GM12892 (cell line): ENCODE data around the gene FPR2.
"Not testable (repeated sequence)": the region's sequence is repeated elsewhere in the genome, so short reads cannot be mapped to it uniquely, and the experiment has no call there.

ENCODE experiments used
- DNase-seq: peaks from one replicate; pipeline ENCODE4 v3.0.0; 2011; ENCODE audit not compliant: insufficient read length
- FAIRE-seq: peaks from 2 replicates; lab custom pipeline; 2011; peaks lifted over from hg19 to GRCh38; lab: Jason Lieb, UNC
- POLR2A ChIP-seq: IDR thresholded peaks from 2 replicates; pipeline ENCODE4 v1.6.1; 2011; ENCODE audit warnings: low read depth, low read length, control low read depth
- POLR2AphosphoS5 ChIP-seq: IDR thresholded peaks from 2 replicates; pipeline ENCODE4 v1.6.1; 2011; ENCODE audit warnings: low read depth, low read length, control low read depth
- TAF1 ChIP-seq: IDR thresholded peaks from 2 replicates; pipeline ENCODE4 v1.6.1; 2011; ENCODE audit warnings: low read depth, mild to moderate bottlenecking, control low read depth, low read length, borderline replicate concordance

FPR2 gene

GRCh38 chr19:51749979-51750378 is 11.0 kb upstream of the FPR2 start:
- no peak for DNase-seq
- FAIRE-seq, result no peak
- TF ChIP-seq TAF1 (no peak), POLR2A (no peak), POLR2AphosphoS5 (no peak)

- no peak for TF ChIP-seq POLR2A
- TF ChIP-seq TAF1, result no peak
- no peak for TF ChIP-seq POLR2AphosphoS5
- DNase-seq (no peak), FAIRE-seq (no peak)
These were observed 10.4 kb upstream of the FPR2 start for GRCh38 chr19:51750400-51751094.

GRCh38 chr19:51751655-51752054 is 9.3 kb upstream of the FPR2 start, which contains the start of gene FPR1:
TSS of gene FPR1 (minus strand) at chr19:51751878. CDS start at chr19:51746994, 4,884 bp downstream.
- DNase-seq, result no peak
- TF ChIP-seq POLR2AphosphoS5, result no peak
- TF ChIP-seq TAF1, result no peak
- no peak for TF ChIP-seq POLR2A
- FAIRE-seq, result no peak

GRCh38 chr19:51754109-51754508 is 6.9 kb upstream of the FPR2 start:
- FAIRE-seq, result no peak
- TF ChIP-seq POLR2AphosphoS5, result no peak
- TF ChIP-seq TAF1, result no peak
- no peak for TF ChIP-seq POLR2A
- DNase-seq, result no peak

GRCh38 chr19:51754770-51755169 is 6.2 kb upstream of the FPR2 start:
- no peak for TF ChIP-seq POLR2A
- TF ChIP-seq TAF1, result no peak
- TF ChIP-seq POLR2AphosphoS5, result no peak
- no peak for FAIRE-seq
- no peak for DNase-seq

- FAIRE-seq (no peak), DNase-seq (no peak)
- TF ChIP-seq POLR2A (no peak), TAF1 (no peak), POLR2AphosphoS5 (no peak)
These were observed 5.4 kb upstream of the FPR2 start for GRCh38 chr19:51755571-51755970.

- FAIRE-seq (no peak), DNase-seq (no peak)
- no peak for TF ChIP-seq TAF1
- no peak for TF ChIP-seq POLR2A
- TF ChIP-seq POLR2AphosphoS5, result no peak
These were observed 716 bp downstream of the FPR2 start for GRCh38 chr19:51761696-51762095.

- DNase-seq (no peak), FAIRE-seq (no peak)
- TF ChIP-seq POLR2A (no peak), TAF1 (no peak)
These were observed 4.1 kb downstream of the FPR2 start for GRCh38 chr19:51765086-51765485.

GRCh38 chr19:51766461-51766860 is 5.5 kb downstream of the FPR2 start:
- no peak for DNase-seq
- TF ChIP-seq TAF1 (no peak), POLR2A (no peak), POLR2AphosphoS5 (no peak)
- FAIRE-seq, result no peak

GRCh38 chr19:51771376-51772130 is 10.6 kb downstream of the FPR2 start:
- DNase-seq (no peak), FAIRE-seq (no peak)
- TF ChIP-seq POLR2AphosphoS5, result no peak
- no peak for TF ChIP-seq TAF1
- no peak for TF ChIP-seq POLR2A

- no peak for TF ChIP-seq TAF1
- TF ChIP-seq POLR2AphosphoS5, result no peak
- no peak for TF ChIP-seq POLR2A
- FAIRE-seq, result no peak
These were observed 12.0 kb downstream of the FPR2 start for GRCh38 chr19:51772977-51773376.

GRCh38 chr19:51776561-51776960 is 15.6 kb downstream of the FPR2 start:
- not testable (repeated sequence) for FAIRE-seq, DNase-seq

More at GRCh38 chr19:51772977-51773376, 12.0 kb downstream of the FPR2 start:
- DNase-seq, result no peak
